Endothelial cell of umbilical vein (primary cell): Measurements from ENCODE around the gene VSTM2B. TPM values are rescaled to one million over a fixed set of nuclear protein-coding genes. Genes with fewer than 3 reads are reported as not detected.

ENCODE experiments used
- BruUV-seq: library from RNA; stranded (reverse); fragments of 400-500 nt; replicated peaks from 2 replicates; lab custom pipeline; 2021; lab: Mats Ljungman, UMichigan
- CTCF ChIA-PET: fragments of 300-600, 350-600 bp; sonication (Branson Sonifier 250); formaldehyde crosslinking; loops from one replicate; lab custom pipeline; 2021; ENCODE audit warnings: antibody characterized with exemption, inconsistent platforms; lab: Charles Lee
- POLR2A ChIA-PET: fragments of 300-600, 350-600 bp; sonication (Branson Sonifier 250); formaldehyde crosslinking; loops from one replicate; lab custom pipeline; 2021; ENCODE audit warnings: antibody characterized with exemption, inconsistent platforms; lab: Charles Lee
- DNase-seq: peaks from one replicate; pipeline ENCODE4 v3.0.0-alpha.2; 2011; ENCODE audit warnings: low read depth, low spot score
- FAIRE-seq: peaks from 2 replicates; lab custom pipeline; 2011; peaks lifted over from hg19 to GRCh38; lab: Jason Lieb, UNC
- H2AFZ ChIP-seq: 2 replicates; pipeline ENCODE4 v1.6.0; 2012; ENCODE audit warnings: low read depth, low read length, control low read depth, inconsistent platforms
- H3K27ac ChIP-seq: 2 replicates; pipeline ENCODE4 v1.5.1; 2011; ENCODE audit warnings: low read depth, mild to moderate bottlenecking, control low read depth, low read length, moderate library complexity; ENCODE audit not compliant: insufficient read depth
- H3K27me3 ChIP-seq, 2 experiments: 2 replicates each; pipeline versions ENCODE4 v1.6.0 to v1.6.1; 2011; ENCODE audit warnings: low read length in 2 of 2, mixed read lengths in 1 of 2; ENCODE audit not compliant: control insufficient read depth in 2 of 2, insufficient read depth in 2 of 2
- H3K36me3 ChIP-seq, 2 experiments: 2 replicates in 1 of 2; 3 replicates in 1 of 2; pipeline ENCODE4 v1.5.1; 2011; ENCODE audit warnings: low read length in 2 of 2, mild to moderate bottlenecking in 1 of 2, moderate library complexity in 1 of 2; ENCODE audit not compliant: control insufficient read depth in 2 of 2, insufficient read depth in 2 of 2; ENCODE audit errors: extremely low read depth in 1 of 2
- H3K4me1 ChIP-seq: 3 replicates; pipeline ENCODE4 v1.5.1; 2011; ENCODE audit warnings: mild to moderate bottlenecking, low read length; ENCODE audit not compliant: control insufficient read depth, insufficient read depth; ENCODE audit errors: extremely low read depth
- H3K4me2 ChIP-seq: 2 replicates; pipeline ENCODE4 v1.6.1; 2011; ENCODE audit warnings: low read length, control low read depth, mixed read lengths; ENCODE audit not compliant: insufficient read depth
- H3K4me3 ChIP-seq, 3 experiments: fragments of 200-600 bp in 1 of 3; sonication (generic), shearing (Covaris generic) in 1 of 3; replicated peaks in 1 of 3; 2 replicates each; pipeline ENCODE4 v1.5.1; 2011 to 2016; ENCODE audit warnings: control low read depth in 3 of 3, low read length in 3 of 3, mild to moderate bottlenecking in 2 of 3, inconsistent platforms in 1 of 3, low read depth in 1 of 3, moderate library complexity in 1 of 3; ENCODE audit not compliant: insufficient read depth in 1 of 3
- H3K79me2 ChIP-seq: 2 replicates; pipeline ENCODE4 v1.6.0; 2012; ENCODE audit warnings: low read length, inconsistent platforms; ENCODE audit not compliant: control insufficient read depth, insufficient read depth
- H3K9ac ChIP-seq: replicated peaks from 2 replicates; pipeline ENCODE3; 2011; ENCODE audit warnings: low read length, control low read depth; ENCODE audit not compliant: insufficient read depth; ENCODE audit errors: extremely low read depth
- H3K9me1 ChIP-seq: replicated peaks from 3 replicates; pipeline ENCODE4 v1.6.0; 2011; ENCODE audit warnings: mild to moderate bottlenecking, low read length; ENCODE audit not compliant: control insufficient read depth, insufficient read depth; ENCODE audit errors: extremely low read depth
- H3K9me3 ChIP-seq: replicated peaks from 2 replicates; pipeline ENCODE4 v1.5.1; 2012; ENCODE audit warnings: low read length, inconsistent platforms; ENCODE audit not compliant: control insufficient read depth, insufficient read depth
- H4K20me1 ChIP-seq: replicated peaks from 2 replicates; pipeline ENCODE3; 2011; ENCODE audit warnings: mild to moderate bottlenecking, low read length; ENCODE audit not compliant: control insufficient read depth, insufficient read depth; ENCODE audit errors: extremely low read depth
- CTCF ChIP-seq, 2 donors: IDR thresholded peaks; 1 replicate in 1 of 2; 2 replicates in 1 of 2; pipeline ENCODE4 v1.5.1; 2011; ENCODE audit warnings: low read length in 2 of 2, mild to moderate bottlenecking in 2 of 2, moderate library complexity in 2 of 2, control low read depth in 1 of 2, inconsistent platforms in 1 of 2, low read depth in 1 of 2; ENCODE audit not compliant: insufficient read depth in 1 of 2; ENCODE audit errors: extremely low read depth in 1 of 2
- EZH2 ChIP-seq: IDR thresholded peaks from 2 replicates; pipeline ENCODE4 v1.6.1; 2012; ENCODE audit warnings: borderline replicate concordance, low read depth, mild to moderate bottlenecking, moderate library complexity, low read length, inconsistent platforms; ENCODE audit not compliant: severe bottlenecking
- FOS ChIP-seq: IDR thresholded peaks from 2 replicates; pipeline ENCODE4 v1.6.1; 2011; ENCODE audit warnings: mild to moderate bottlenecking, low read length, moderate library complexity, borderline replicate concordance; ENCODE audit not compliant: insufficient read depth
- GATA2 ChIP-seq: IDR thresholded peaks from 2 replicates; pipeline ENCODE4 v1.7.0; 2011; ENCODE audit warnings: low read depth, mild to moderate bottlenecking, moderate library complexity, mixed read lengths, low read length; ENCODE audit not compliant: insufficient read length, insufficient read depth
- JUN ChIP-seq: IDR thresholded peaks from 2 replicates; pipeline ENCODE4 v1.6.1; 2011; ENCODE audit warnings: borderline replicate concordance, low read depth; ENCODE audit not compliant: insufficient read length, insufficient read depth
- MAX ChIP-seq: IDR thresholded peaks from 2 replicates; pipeline ENCODE4 v1.6.1; 2011; ENCODE audit not compliant: insufficient read depth, insufficient read length
- MYC ChIP-seq: IDR thresholded peaks from one replicate; pipeline ENCODE4 v1.6.1; 2011; ENCODE audit warnings: mild to moderate bottlenecking, low read depth, low read length
- POLR2A ChIP-seq: IDR thresholded peaks from 2 replicates; pipeline ENCODE4 v1.6.1; 2012; ENCODE audit warnings: low read depth, mild to moderate bottlenecking, control low read depth, low read length
- POLR2AphosphoS5 ChIP-seq: IDR thresholded peaks from 2 replicates; pipeline ENCODE4 v1.6.1; 2012; ENCODE audit warnings: low read depth, mild to moderate bottlenecking, control low read depth, low read length, moderate library complexity; ENCODE audit not compliant: insufficient read depth
- dilution Hi-C: fragments of 300-500 bp; cut with MboI; formaldehyde crosslinking; loops from one replicate; pipeline ENCODE4 v1.15.0; 2019; ENCODE audit warnings: low sequenced_read_pairs; ENCODE audit not compliant: extremely low pct_ligation_motif_present
- intact Hi-C: fragments of 100-400 bp; cut with micrococcal nuclease; formaldehyde crosslinking; loops from one replicate; pipeline ENCODE4 v1.10.0; 2022
- polyA plus RNA-seq, 4 experiments: library from polyadenylated mRNA; depleted of rRNA in 3 of 4; stranded (reverse) in 3 of 4; unstranded in 1 of 4; fragments of >200 nt; gene quantifications; 2 replicates each; pipeline versions ENCODE4 v1.2.1 to v1.2.3, GENCODE V29; 2011 to 2012; ENCODE audit warnings: missing spikeins in 1 of 4
- total RNA-seq: library from RNA; stranded (reverse); gene quantifications from 2 replicates; pipeline ENCODE4 v1.2.3, GENCODE V29; 2021

The VSTM2B gene
- total and polyA plus RNA-seq, 2 donors (not counting 3 experiments of a cell fraction or from before 2014, with no cell fraction given): not detected

GRCh38 chr19:29550896-29551295 lies 25.1 kb downstream of the VSTM2B start:
- no peaks in the 10 kb centered on the region for H3K36me3 ChIP-seq
- H3K4me1 ChIP-seq: no peaks in the 10 kb centered on the region
- no peak for FAIRE-seq
- no peak overlapping the region for H3K4me3 ChIP-seq
- H3K4me2 ChIP-seq: no peak overlapping the region
- no TSS peak for BruUV-seq
- no peak overlapping the region for H3K27ac ChIP-seq
- dilution Hi-C loops (no loop called here), intact Hi-C loops (no loop called here)
- no peak overlapping the region for H2AFZ ChIP-seq
- TF ChIP-seq POLR2AphosphoS5 (no peak), MYC (no peak)
- DNase-seq: no peak
- POLR2A ChIA-PET: no interaction called here
- H3K79me2 ChIP-seq: no peaks in the 10 kb centered on the region
- no peaks in the 10 kb centered on the region for H3K9me3 ChIP-seq
- H3K27me3 ChIP-seq: no peaks in the 10 kb centered on the region
- H3K9ac ChIP-seq: no peak overlapping the region
- CTCF ChIA-PET: no interaction called here
- no peaks in the 10 kb centered on the region for H3K9me1 ChIP-seq
- H4K20me1 ChIP-seq: no peaks in the 10 kb centered on the region

GRCh38 chr19:29551774-29552173 lies 26.0 kb downstream of the VSTM2B start:
- Histone ChIP-seq H3K79me2 (no peaks in the 10 kb centered on the region), H3K9me3 (no peaks in the 10 kb centered on the region), H3K4me3 (no peak overlapping the region), H3K9ac (no peak overlapping the region), H4K20me1 (no peaks in the 10 kb centered on the region), H3K4me1 (no peaks in the 10 kb centered on the region), H3K36me3 (no peaks in the 10 kb centered on the region), H3K27ac (no peak overlapping the region), H3K27me3 (no peaks in the 10 kb centered on the region), H3K9me1 (no peaks in the 10 kb centered on the region), H2AFZ (no peak overlapping the region), H3K4me2 (no peak overlapping the region)
- TF ChIP-seq MYC (no peak), JUN (no peak), CTCF (IDR thresholded peaks at IDR 0.05; ENCODE audit: extremely low read depth in 1 of 2, insufficient read depth in 1 of 2, low read depth in 1 of 2, low read length in 2 of 2) (no peak), POLR2AphosphoS5 (no peak), MAX (no peak), FOS (no peak), GATA2 (no peak), POLR2A (no peak), EZH2 (no peak)
- FAIRE-seq (no peak), DNase-seq (no peak)
- ChIA-PET CTCF (no interaction called here), POLR2A (no interaction called here)
- dilution Hi-C loops (no loop called here), intact Hi-C loops (no loop called here)
- no TSS peak for BruUV-seq
